Measurements from ENCODE around the gene GPR33.

DNA sequence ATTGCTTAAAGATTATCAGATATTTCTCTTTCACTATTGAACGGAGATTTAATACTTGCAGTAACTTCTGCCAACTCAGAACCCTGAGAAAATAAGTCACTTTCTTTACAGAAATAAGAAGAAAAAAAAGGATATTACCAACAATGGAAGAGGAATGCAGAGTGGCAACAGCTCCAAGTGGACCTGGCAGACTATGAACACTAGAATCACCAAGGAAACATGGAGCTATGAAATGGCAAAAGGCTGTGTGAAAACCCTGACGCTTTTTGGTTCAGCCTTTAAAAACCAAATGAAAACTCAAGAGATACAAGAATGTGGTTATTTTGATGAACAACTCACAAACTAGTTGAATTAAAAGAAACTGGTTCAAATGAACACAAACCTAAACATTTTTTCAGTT lies 48.3 kb downstream of the GPR33 start:
- no peak for TF ChIP-seq CTCF (conservative IDR thresholded peaks at IDR 0.05; ENCODE audit: low read length)
- no peak for TF ChIP-seq EZH2phosphoT487 (IDR thresholded peaks at IDR 0.05; ENCODE audit: borderline replicate concordance, low read depth, low read length)

All from OCI-LY7 (cell line).